ENCODE measurements around the gene ZBTB16. TPM values are rescaled to one million over a fixed set of nuclear protein-coding genes. Genes with fewer than 3 reads are reported as not detected.

ZBTB16 gene
- total RNA-seq, 3 donors from 2014 or later = 236 to 358 (median 271) TPM

GRCh38 chr11:114256176-114256966 is 196.9 kb downstream of the ZBTB16 start:
- Histone ChIP-seq H3K36me3 (peaks cover 5% of the 10 kb centered on the region), H3K27me3 (no peaks in the 10 kb centered on the region), H3K9me3 (no peaks in the 10 kb centered on the region), H3K4me3 (no peak overlapping the region), H3K27ac (peak overlapping the region; percentile 65 to 79), H3K4me1 (peaks cover 0 to 11% of the 10 kb centered on the region in 2 donors)
- DNase-seq (ENCODE audit: low spot score in 2 of 2) = no peak
- intact Hi-C loops (cut with DNase I; ENCODE audit: low total_unique reads) = loop anchor here (10.0 kb wide), 3 partner anchors 52 to 352 kb away; partner anchors contain the start of genes HTR3B and ZBTB16
- TF ChIP-seq POLR2AphosphoS5 (IDR thresholded peaks at IDR 0.05) = peak in 1 of 3 donors; percentile 13
- TF ChIP-seq POLR2A (IDR thresholded peaks at IDR 0.05) = no peak
- TF ChIP-seq CTCF (IDR thresholded peaks at IDR 0.05) = no peak

- intact Hi-C loops (cut with DNase I; ENCODE audit: low total_unique reads) = loop anchor here (10.0 kb wide), 3 partner anchors 52 to 352 kb away; partner anchors contain the start of genes HTR3B and ZBTB16
- Histone ChIP-seq H3K4me3 (no peak overlapping the region), H3K36me3 (peaks cover 5% of the 10 kb centered on the region), H3K27me3 (no peaks in the 10 kb centered on the region), H3K27ac (peak overlapping the region; percentile 65 to 79), H3K9me3 (no peaks in the 10 kb centered on the region), H3K4me1 (peaks cover 0 to 11% of the 10 kb centered on the region in 2 donors)
- TF ChIP-seq POLR2AphosphoS5 (IDR thresholded peaks at IDR 0.05) = peak; percentile 36 to 57 (median 38)
- TF ChIP-seq CTCF (IDR thresholded peaks at IDR 0.05) = no peak
- peak in 1 of 2 donors; percentile 36 for DNase-seq (ENCODE audit: low spot score in 2 of 2)
These were observed 197.4 kb downstream of the ZBTB16 start for GRCh38 chr11:114256967-114257286.

- Histone ChIP-seq H3K4me3 (peak overlapping the region in 2 of 3 donors; percentile 32), H3K36me3 (no peaks in the 10 kb centered on the region), H3K27ac (peak overlapping the region; percentile 65 to 85), H3K9me3 (no peaks in the 10 kb centered on the region), H3K27me3 (no peaks in the 10 kb centered on the region), H3K4me1 (peaks cover 0 to 11% of the 10 kb centered on the region in 2 donors)
- peak; percentile 66 to 76 for DNase-seq (ENCODE audit: low spot score in 2 of 2)
- TF ChIP-seq CTCF (IDR thresholded peaks at IDR 0.05) = peak in 1 of 3 donors; percentile 17
- TF ChIP-seq POLR2AphosphoS5 (IDR thresholded peaks at IDR 0.05) = peak; percentile 5 to 31 (median 11)
- TF ChIP-seq POLR2A (IDR thresholded peaks at IDR 0.05) = no peak
- intact Hi-C loops (cut with DNase I; ENCODE audit: low total_unique reads) = loop anchor here (10.0 kb wide), 3 partner anchors 53 to 353 kb away; partner anchors contain the start of genes HTR3B and ZBTB16
These were observed 198.4 kb downstream of the ZBTB16 start for GRCh38 chr11:114257621-114258558.

GRCh38 chr11:114258696-114259095 is 199.2 kb downstream of the ZBTB16 start:
- intact Hi-C loops (cut with DNase I; ENCODE audit: low total_unique reads) = loop anchor here (10.0 kb wide), 3 partner anchors 54 to 354 kb away; partner anchors contain the start of genes HTR3B and ZBTB16
- H3K27me3 ChIP-seq = no peaks in the 10 kb centered on the region
- TF ChIP-seq POLR2A (IDR thresholded peaks at IDR 0.05) (no peak), POLR2AphosphoS5 (IDR thresholded peaks at IDR 0.05) (no peak), CTCF (IDR thresholded peaks at IDR 0.05) (no peak)
- no peak overlapping the region for H3K4me3 ChIP-seq
- peaks cover 0 to 11% of the 10 kb centered on the region in 2 donors for H3K4me1 ChIP-seq
- H3K36me3 ChIP-seq = no peaks in the 10 kb centered on the region
- peak overlapping the region; percentile 65 to 85 for H3K27ac ChIP-seq
- no peaks in the 10 kb centered on the region for H3K9me3 ChIP-seq
- DNase-seq (ENCODE audit: low spot score in 2 of 2) = no peak
